Lower lobe of right lung (tissue), 2 donors: Measurements from ENCODE around the gene TNFAIP8L3. TPM values are rescaled to one million over a fixed set of nuclear protein-coding genes. Genes with fewer than 3 reads are reported as not detected.
A peak's percentile ranks its signal among the peaks of the same experiment; 100 is the strongest.

ENCODE experiments used
- ATAC-seq, 2 donors: fragments of 200-7000 bp; cut with Tn5 transposase; one replicate each; pipeline ENCODE4 v1.9.1; 2020 to 2022; ENCODE audit warnings: mild to moderate bottlenecking in 2 of 2, moderate library complexity in 2 of 2
- DNase-seq: peaks from one replicate; pipeline ENCODE4 v3.0.0-alpha.2; 2020
- H3K27ac ChIP-seq: fragments of 200-600 bp; one replicate; pipeline ENCODE4 v1.8.0; 2022
- H3K27me3 ChIP-seq: fragments of 200-600 bp; one replicate; pipeline ENCODE4 v1.8.0; 2022; ENCODE audit warnings: low read depth
- H3K36me3 ChIP-seq: fragments of 200-600 bp; one replicate; pipeline ENCODE4 v1.8.0; 2022; ENCODE audit warnings: mild to moderate bottlenecking
- H3K4me1 ChIP-seq: fragments of 200-600 bp; one replicate; pipeline ENCODE4 v1.8.0; 2022
- H3K4me3 ChIP-seq: fragments of 200-600 bp; one replicate; pipeline ENCODE4 v1.8.0; 2022; ENCODE audit warnings: mild to moderate bottlenecking
- H3K9me3 ChIP-seq: fragments of 200-600 bp; one replicate; pipeline ENCODE4 v1.8.0; 2022
- intact Hi-C: fragments of 100-400 bp; cut with DNase I; formaldehyde crosslinking; loops from one replicate; pipeline ENCODE4 v1.11.0; 2022
- total RNA-seq: library from RNA; stranded (reverse); fragmentation: NEBNext Ultra II Directional; extraction: Animal tissue kit (Norgen Biotek cat#: 25700); gene quantifications from one replicate; pipeline ENCODE4 v1.2.1, GENCODE V29; 2021
- TF ChIP-seq, protein P1 (sequence below): fragments of 200-600 bp; IDR thresholded peaks from one replicate; pipeline ENCODE4 v1.8.0; 2022; ENCODE audit warnings: antibody characterized with exemption, mild to moderate bottlenecking
- donor health status: DM: no; HTN: yes; CAD: no; lungs with severe emphysema.

The TNFAIP8L3 gene
- total RNA-seq, 1 donor from 2014 or later = 10.4 TPM

DNA sequence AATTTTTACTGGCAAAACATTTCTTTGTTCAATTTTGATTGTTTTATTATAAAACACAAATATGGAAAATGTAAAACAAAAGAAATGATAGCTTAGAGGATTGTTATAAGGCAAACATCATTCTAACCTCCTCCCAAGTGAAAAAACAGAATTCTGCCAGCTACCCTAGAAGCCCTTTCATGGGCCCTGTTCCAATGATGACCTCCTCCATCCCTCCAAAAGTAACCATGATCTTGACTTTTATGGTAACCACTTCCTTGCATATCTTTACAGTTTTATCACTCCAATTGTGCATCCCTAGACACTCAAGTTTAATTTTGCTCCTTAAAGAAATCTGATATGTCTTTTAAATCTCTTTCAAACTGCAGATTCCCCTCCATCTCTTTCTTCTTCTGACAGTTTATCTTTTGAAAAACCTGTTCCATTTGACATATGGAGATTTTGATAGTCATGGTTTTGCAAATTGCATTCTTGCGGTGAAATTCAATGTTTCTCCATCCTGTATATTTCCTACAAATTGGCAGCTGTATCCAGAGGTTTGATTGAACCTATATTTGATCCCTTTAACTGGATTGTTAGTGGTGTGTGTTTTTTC, 27.0 kb upstream of the TNFAIP8L3 start:
- TF ChIP-seq, protein P1, sequence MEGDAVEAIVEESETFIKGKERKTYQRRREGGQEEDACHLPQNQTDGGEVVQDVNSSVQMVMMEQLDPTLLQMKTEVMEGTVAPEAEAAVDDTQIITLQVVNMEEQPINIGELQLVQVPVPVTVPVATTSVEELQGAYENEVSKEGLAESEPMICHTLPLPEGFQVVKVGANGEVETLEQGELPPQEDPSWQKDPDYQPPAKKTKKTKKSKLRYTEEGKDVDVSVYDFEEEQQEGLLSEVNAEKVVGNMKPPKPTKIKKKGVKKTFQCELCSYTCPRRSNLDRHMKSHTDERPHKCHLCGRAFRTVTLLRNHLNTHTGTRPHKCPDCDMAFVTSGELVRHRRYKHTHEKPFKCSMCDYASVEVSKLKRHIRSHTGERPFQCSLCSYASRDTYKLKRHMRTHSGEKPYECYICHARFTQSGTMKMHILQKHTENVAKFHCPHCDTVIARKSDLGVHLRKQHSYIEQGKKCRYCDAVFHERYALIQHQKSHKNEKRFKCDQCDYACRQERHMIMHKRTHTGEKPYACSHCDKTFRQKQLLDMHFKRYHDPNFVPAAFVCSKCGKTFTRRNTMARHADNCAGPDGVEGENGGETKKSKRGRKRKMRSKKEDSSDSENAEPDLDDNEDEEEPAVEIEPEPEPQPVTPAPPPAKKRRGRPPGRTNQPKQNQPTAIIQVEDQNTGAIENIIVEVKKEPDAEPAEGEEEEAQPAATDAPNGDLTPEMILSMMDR = no peak
- Histone ChIP-seq H3K4me1 (no peaks in the 10 kb centered on the region), H3K36me3 (no peaks in the 10 kb centered on the region), H3K4me3 (no peak overlapping the region), H3K9me3 (no peaks in the 10 kb centered on the region), H3K27ac (no peak overlapping the region), H3K27me3 (no peaks in the 10 kb centered on the region)
- ATAC-seq (no peak), DNase-seq (no peak)
- intact Hi-C loops = no loop called here

DNA sequence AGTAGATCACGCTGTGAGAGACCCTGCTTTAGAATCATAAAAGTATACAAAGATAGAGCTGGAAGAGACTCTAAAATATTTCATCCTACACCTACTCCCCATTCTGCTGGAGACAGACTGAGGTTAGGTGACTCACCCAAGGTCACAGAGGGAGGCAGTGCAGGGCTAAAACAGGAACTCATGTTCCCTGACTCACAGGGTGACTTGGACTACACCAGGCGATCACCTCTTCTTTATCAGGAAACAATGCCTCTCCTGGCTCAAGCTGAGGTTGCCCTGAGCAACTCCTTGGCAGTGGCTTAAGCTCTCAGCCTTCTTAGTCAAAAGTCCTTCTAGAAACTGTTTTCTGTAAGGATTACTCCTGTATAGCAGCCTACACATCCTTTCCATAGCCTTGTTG, 26.4 kb upstream of the TNFAIP8L3 start:
- ATAC-seq (peak; percentile 37 to 80), DNase-seq (no peak)
- no peaks in the 10 kb centered on the region for H3K9me3 ChIP-seq
- H3K27ac ChIP-seq = no peak overlapping the region
- H3K27me3 ChIP-seq = no peaks in the 10 kb centered on the region
- H3K4me3 ChIP-seq = no peak overlapping the region
- TF ChIP-seq, protein P1 = no peak
- no peaks in the 10 kb centered on the region for H3K36me3 ChIP-seq
- no peaks in the 10 kb centered on the region for H3K4me1 ChIP-seq
- intact Hi-C loops = no loop called here

DNA sequence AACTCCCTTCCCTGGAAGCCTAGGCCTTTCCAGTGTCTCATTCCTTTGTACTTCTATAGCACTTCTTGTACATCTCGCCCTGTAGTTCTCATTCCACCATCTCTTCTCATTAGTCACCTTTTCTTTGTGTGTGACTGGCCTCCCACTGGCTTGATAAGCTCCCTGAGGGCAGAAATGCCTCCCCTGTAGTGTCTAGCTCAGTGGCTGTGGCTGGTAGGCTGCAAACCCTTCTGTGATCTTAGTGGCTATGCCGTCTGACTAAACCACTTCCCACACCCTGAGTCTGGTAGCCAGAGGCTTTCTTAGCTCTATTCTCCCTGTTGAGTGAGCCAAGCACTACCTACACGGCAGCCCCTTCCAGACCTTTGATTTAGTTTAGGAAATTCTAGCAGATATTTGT, 24.4 kb upstream of the TNFAIP8L3 start:
- TF ChIP-seq, protein P1 = no peak
- no peaks in the 10 kb centered on the region for H3K27me3 ChIP-seq
- no peak for ATAC-seq
- no peaks in the 10 kb centered on the region for H3K9me3 ChIP-seq
- H3K27ac ChIP-seq = no peak overlapping the region
- intact Hi-C loops = no loop called here
- H3K36me3 ChIP-seq = no peaks in the 10 kb centered on the region
- H3K4me1 ChIP-seq = no peaks in the 10 kb centered on the region
- no peak for DNase-seq
- H3K4me3 ChIP-seq = no peak overlapping the region

DNA sequence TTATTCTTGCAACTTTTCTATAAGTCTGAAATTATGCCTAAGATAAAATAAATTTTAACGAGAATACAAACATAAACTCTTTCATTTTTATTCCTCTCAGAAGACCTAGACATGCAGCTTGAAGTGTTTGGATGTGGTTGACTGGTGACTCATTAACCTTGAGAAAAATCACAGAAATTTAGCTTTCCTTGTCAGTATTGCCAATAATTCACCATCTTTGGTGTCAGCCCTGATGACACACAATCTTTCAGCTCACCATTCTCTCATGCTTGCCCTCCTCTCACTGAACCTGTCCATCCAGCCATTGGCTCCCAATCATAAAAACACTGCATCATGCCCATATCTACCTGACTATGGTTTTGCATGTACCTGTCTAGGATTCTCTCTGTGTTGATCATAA, 22.6 kb upstream of the TNFAIP8L3 start:
- Histone ChIP-seq H3K4me3 (no peak overlapping the region), H3K27me3 (no peaks in the 10 kb centered on the region), H3K27ac (no peak overlapping the region), H3K4me1 (no peaks in the 10 kb centered on the region), H3K9me3 (no peaks in the 10 kb centered on the region), H3K36me3 (no peaks in the 10 kb centered on the region)
- ATAC-seq = no peak
- no peak for DNase-seq
- intact Hi-C loops = no loop called here
- TF ChIP-seq, protein P1 = no peak

DNA sequence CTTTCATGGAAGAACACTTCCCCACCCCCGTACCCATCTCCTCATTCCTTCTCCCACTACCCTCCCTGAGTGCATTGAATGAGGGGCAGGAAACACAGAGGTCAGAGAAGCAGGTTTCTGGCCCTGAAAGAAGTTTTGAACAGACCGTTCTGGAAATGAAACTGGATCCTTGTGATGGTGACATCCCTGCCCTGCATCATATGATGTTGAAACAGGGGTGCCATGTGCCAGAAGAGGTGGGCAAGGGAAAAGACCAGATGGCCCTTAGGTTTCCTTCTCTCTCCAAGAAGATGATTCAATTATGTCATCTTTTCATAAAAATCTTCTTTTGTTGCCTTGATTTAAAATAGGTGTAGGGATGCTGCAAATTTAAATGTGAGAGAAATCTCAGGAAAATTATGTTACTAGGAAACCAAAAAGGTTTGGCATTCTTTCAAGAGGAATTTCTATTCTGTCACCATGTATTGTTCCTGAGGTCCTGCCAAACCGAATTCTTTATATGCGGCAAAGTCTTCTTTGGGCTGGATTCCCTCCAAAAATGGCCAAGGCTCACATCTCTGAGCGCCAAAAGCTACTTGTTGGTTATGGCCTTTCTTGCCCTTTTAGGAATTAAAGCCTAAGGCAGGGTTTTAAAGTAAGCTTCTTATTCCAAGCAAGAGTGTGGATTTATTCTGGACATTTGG, 19.9 kb upstream of the TNFAIP8L3 start:
- intact Hi-C loops = no loop called here
- H3K36me3 ChIP-seq = no peaks in the 10 kb centered on the region
- H3K9me3 ChIP-seq = no peaks in the 10 kb centered on the region
- no peaks in the 10 kb centered on the region for H3K27me3 ChIP-seq
- no peaks in the 10 kb centered on the region for H3K4me1 ChIP-seq
- no peak overlapping the region for H3K4me3 ChIP-seq
- DNase-seq = no peak
- no peak overlapping the region for H3K27ac ChIP-seq
- no peak for ATAC-seq
- TF ChIP-seq, protein P1 = no peak
